ENCODE results near the gene TBXAS1.

TBXAS1 gene

GRCh38 chr7:139953229-139953628 is 124.2 kb downstream of the TBXAS1 start:
- Histone ChIP-seq H3K79me2 (ENCODE audit: low read length) (no peaks in the 10 kb centered on the region), H3K27ac (ENCODE audit: low read length) (no peak overlapping the region), H2AFZ (ENCODE audit: low read length) (no peak overlapping the region), H3F3A (ENCODE audit: insufficient read depth, low read length) (no peaks in the 10 kb centered on the region), H3K9me2 (replicated peaks; ENCODE audit: insufficient read depth, low read length) (no peaks in the 10 kb centered on the region), H3K9me3 (replicated peaks; ENCODE audit: insufficient read depth, low read length) (no peaks in the 10 kb centered on the region), H3K9ac (ENCODE audit: low read length) (no peak overlapping the region), H4K20me1 (ENCODE audit: insufficient read depth, low read length) (no peaks in the 10 kb centered on the region), H3K27me3 (replicated peaks; ENCODE audit: insufficient read depth, low read length) (no peaks in the 10 kb centered on the region), H3K36me3 (replicated peaks; ENCODE audit: insufficient read depth, low read length) (no peaks in the 10 kb centered on the region), H3K4me1 (ENCODE audit: low read length) (no peaks in the 10 kb centered on the region), H3K4me2 (ENCODE audit: low read depth, low read length) (no peak overlapping the region), H3K4me3 (ENCODE audit: low read length) (no peak overlapping the region)
- TF ChIP-seq, protein P1, sequence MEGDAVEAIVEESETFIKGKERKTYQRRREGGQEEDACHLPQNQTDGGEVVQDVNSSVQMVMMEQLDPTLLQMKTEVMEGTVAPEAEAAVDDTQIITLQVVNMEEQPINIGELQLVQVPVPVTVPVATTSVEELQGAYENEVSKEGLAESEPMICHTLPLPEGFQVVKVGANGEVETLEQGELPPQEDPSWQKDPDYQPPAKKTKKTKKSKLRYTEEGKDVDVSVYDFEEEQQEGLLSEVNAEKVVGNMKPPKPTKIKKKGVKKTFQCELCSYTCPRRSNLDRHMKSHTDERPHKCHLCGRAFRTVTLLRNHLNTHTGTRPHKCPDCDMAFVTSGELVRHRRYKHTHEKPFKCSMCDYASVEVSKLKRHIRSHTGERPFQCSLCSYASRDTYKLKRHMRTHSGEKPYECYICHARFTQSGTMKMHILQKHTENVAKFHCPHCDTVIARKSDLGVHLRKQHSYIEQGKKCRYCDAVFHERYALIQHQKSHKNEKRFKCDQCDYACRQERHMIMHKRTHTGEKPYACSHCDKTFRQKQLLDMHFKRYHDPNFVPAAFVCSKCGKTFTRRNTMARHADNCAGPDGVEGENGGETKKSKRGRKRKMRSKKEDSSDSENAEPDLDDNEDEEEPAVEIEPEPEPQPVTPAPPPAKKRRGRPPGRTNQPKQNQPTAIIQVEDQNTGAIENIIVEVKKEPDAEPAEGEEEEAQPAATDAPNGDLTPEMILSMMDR (IDR thresholded peaks at IDR 0.05; ENCODE audit: low read length), result no peak
- TF ChIP-seq EZH2phosphoT487 (IDR thresholded peaks at IDR 0.05; ENCODE audit: low read length) (no peak), EZH2 (optimal IDR thresholded peaks at IDR 0.05; ENCODE audit: low read depth, low read length) (no peak)
- no peak for DNase-seq

GRCh38 chr7:139955109-139955820 is 126.2 kb downstream of the TBXAS1 start:
- Histone ChIP-seq H2AFZ (ENCODE audit: low read length) (no peak overlapping the region), H3F3A (ENCODE audit: insufficient read depth, low read length) (no peaks in the 10 kb centered on the region), H3K79me2 (ENCODE audit: low read length) (no peaks in the 10 kb centered on the region), H3K36me3 (replicated peaks; ENCODE audit: insufficient read depth, low read length) (no peaks in the 10 kb centered on the region), H3K9me2 (replicated peaks; ENCODE audit: insufficient read depth, low read length) (no peaks in the 10 kb centered on the region), H3K27me3 (replicated peaks; ENCODE audit: insufficient read depth, low read length) (no peaks in the 10 kb centered on the region), H3K9me3 (replicated peaks; ENCODE audit: insufficient read depth, low read length) (no peaks in the 10 kb centered on the region), H3K27ac (ENCODE audit: low read length) (no peak overlapping the region), H3K9ac (ENCODE audit: low read length) (no peak overlapping the region), H4K20me1 (ENCODE audit: insufficient read depth, low read length) (no peaks in the 10 kb centered on the region), H3K4me1 (ENCODE audit: low read length) (no peaks in the 10 kb centered on the region), H3K4me3 (ENCODE audit: low read length) (no peak overlapping the region), H3K4me2 (ENCODE audit: low read depth, low read length) (no peak overlapping the region)
- TF ChIP-seq EZH2phosphoT487 (IDR thresholded peaks at IDR 0.05; ENCODE audit: low read length) (no peak), EZH2 (optimal IDR thresholded peaks at IDR 0.05; ENCODE audit: low read depth, low read length) (no peak)
- TF ChIP-seq, protein P1 (IDR thresholded peaks at IDR 0.05; ENCODE audit: low read length), result no peak
- DNase-seq, result no peak

DNA sequence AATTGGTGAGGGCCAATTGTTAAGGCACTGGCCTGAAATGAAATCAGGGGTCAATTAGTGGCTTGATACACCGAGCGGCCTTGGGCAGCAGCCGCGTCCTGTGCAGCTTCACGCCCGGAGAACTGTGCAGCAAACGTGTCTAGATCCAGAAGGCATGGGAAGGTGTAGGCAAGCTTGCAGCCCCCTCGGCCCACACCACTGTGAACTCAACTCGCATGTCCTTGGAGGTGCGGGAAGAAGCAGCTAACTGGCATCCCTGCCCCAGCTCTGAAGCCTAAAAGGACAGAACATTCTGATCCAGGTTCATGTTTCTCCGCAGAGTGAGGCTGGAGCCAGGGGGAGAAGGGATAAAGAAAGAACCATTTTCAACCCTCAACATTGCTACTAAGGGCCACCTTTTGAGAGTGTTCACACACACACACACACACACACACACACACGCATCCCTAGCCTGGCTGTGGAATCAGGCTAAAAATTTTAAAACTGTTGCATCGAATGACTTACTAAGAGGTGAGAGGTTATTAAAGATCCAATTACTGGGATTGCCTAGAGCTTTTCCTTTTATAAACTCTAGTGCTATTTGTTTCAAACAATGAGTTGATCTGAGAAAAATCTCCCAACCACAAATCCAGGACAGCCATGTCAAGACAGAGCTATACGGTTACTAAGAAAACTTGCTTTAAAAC is 129.7 kb downstream of the TBXAS1 start:
- no peaks in the 10 kb centered on the region for H3K79me2 ChIP-seq (ENCODE audit: low read length)

More for the DNA sequence above, 129.7 kb downstream of the TBXAS1 start:
- Histone ChIP-seq H3K36me3 (replicated peaks; ENCODE audit: insufficient read depth, low read length) (no peaks in the 10 kb centered on the region), H2AFZ (ENCODE audit: low read length) (no peak overlapping the region), H3K4me2 (ENCODE audit: low read depth, low read length) (no peak overlapping the region), H3K9ac (ENCODE audit: low read length) (no peak overlapping the region), H4K20me1 (ENCODE audit: insufficient read depth, low read length) (no peaks in the 10 kb centered on the region), H3K27ac (ENCODE audit: low read length) (no peak overlapping the region), H3F3A (ENCODE audit: insufficient read depth, low read length) (no peaks in the 10 kb centered on the region), H3K4me3 (ENCODE audit: low read length) (no peak overlapping the region), H3K27me3 (replicated peaks; ENCODE audit: insufficient read depth, low read length) (no peaks in the 10 kb centered on the region), H3K9me2 (replicated peaks; ENCODE audit: insufficient read depth, low read length) (no peaks in the 10 kb centered on the region), H3K9me3 (replicated peaks; ENCODE audit: insufficient read depth, low read length) (no peaks in the 10 kb centered on the region), H3K4me1 (ENCODE audit: low read length) (no peaks in the 10 kb centered on the region)
- no peak for DNase-seq
- TF ChIP-seq EZH2phosphoT487 (IDR thresholded peaks at IDR 0.05; ENCODE audit: low read length) (no peak), EZH2 (optimal IDR thresholded peaks at IDR 0.05; ENCODE audit: low read depth, low read length) (no peak)
- TF ChIP-seq, protein P1 (IDR thresholded peaks at IDR 0.05; ENCODE audit: low read length), result no peak
